GM23338 (cell line): ENCODE data around the gene PLS1. TPM values are rescaled to one million over a fixed set of nuclear protein-coding genes. Genes with fewer than 3 reads are reported as not detected.

ENCODE experiments used
- ATAC-seq: fragments of 200-7000 bp; cut with Tn5 transposase; 3 replicates; pipeline ENCODE4 v1.9.1; 2020
- DNase-seq: peaks from one replicate; pipeline ENCODE4 v3.0.0-alpha.2; 2015; ENCODE audit warnings: low spot score
- H2AFZ ChIP-seq: fragments of 200-600 bp; sonication (generic); 2 replicates; pipeline ENCODE4 v1.8.0; 2016; ENCODE audit warnings: antibody characterized with exemption, mild to moderate bottlenecking, moderate library complexity
- H3F3A ChIP-seq: fragments of 200-600 bp; sonication (generic); replicated peaks from 2 replicates; pipeline ENCODE4 v1.8.0; 2017; ENCODE audit warnings: antibody characterized with exemption, mixed run types, low read depth
- H3K27ac ChIP-seq: fragments of 200-600 bp; sonication (generic); 2 replicates; pipeline ENCODE4 v1.6.1; 2016; ENCODE audit warnings: low read depth
- H3K27me3 ChIP-seq: fragments of 200-600 bp; sonication (generic); 2 replicates; pipeline ENCODE4 v1.8.0; 2016; ENCODE audit warnings: mild to moderate bottlenecking, mixed run types, moderate library complexity; ENCODE audit not compliant: insufficient read depth
- H3K36me3 ChIP-seq: fragments of 200-600 bp; sonication (generic); 2 replicates; pipeline ENCODE4 v1.8.0; 2016; ENCODE audit warnings: mild to moderate bottlenecking; ENCODE audit not compliant: insufficient read depth
- H3K4me1 ChIP-seq: fragments of 200-600 bp; sonication (generic); 2 replicates; pipeline ENCODE4 v1.8.0; 2016; ENCODE audit warnings: mild to moderate bottlenecking, moderate library complexity; ENCODE audit not compliant: insufficient read depth
- H3K4me2 ChIP-seq: fragments of 200-600 bp; sonication (generic); 2 replicates; pipeline ENCODE4 v1.7.1; 2017; ENCODE audit warnings: mixed run types
- H3K4me3 ChIP-seq: fragments of 200-600 bp; sonication (generic); 2 replicates; pipeline ENCODE4 v1.6.1; 2016; ENCODE audit warnings: mixed run types
- H3K79me2 ChIP-seq: fragments of 200-600 bp; sonication (generic); replicated peaks from 2 replicates; pipeline ENCODE4 v1.8.0; 2017; ENCODE audit warnings: mild to moderate bottlenecking; ENCODE audit not compliant: insufficient read depth
- H3K9me2 ChIP-seq: fragments of 200-600 bp; sonication (generic); 2 replicates; pipeline ENCODE4 v1.8.0; 2017; ENCODE audit not compliant: insufficient read depth
- H4K20me1 ChIP-seq: fragments of 200-600 bp; sonication (generic); replicated peaks from 2 replicates; pipeline ENCODE4 v1.8.0; 2017; ENCODE audit warnings: mild to moderate bottlenecking; ENCODE audit not compliant: insufficient read depth
- H3K27ac Mint-ChIP-seq: 2 replicates; pipeline ENCODE4 v1.8.0; 2020; ENCODE audit warnings: inconsistent platforms, mild to moderate bottlenecking, moderate library complexity, mixed read lengths
- H3K27me3 Mint-ChIP-seq: 3 replicates; pipeline ENCODE4 v1.8.0; 2022; ENCODE audit warnings: low read depth, mild to moderate bottlenecking, moderate library complexity, mixed read lengths, inconsistent platforms; ENCODE audit not compliant: insufficient read depth, poor library complexity
- H3K36me3 Mint-ChIP-seq: 3 replicates; pipeline ENCODE4 v1.8.0; 2021; ENCODE audit warnings: low read depth, mild to moderate bottlenecking, inconsistent platforms, moderate library complexity, mixed read lengths
- H3K4me1 Mint-ChIP-seq: 3 replicates; pipeline ENCODE4 v1.8.0; 2020; ENCODE audit warnings: mild to moderate bottlenecking, inconsistent platforms, mixed read lengths
- H3K4me3 Mint-ChIP-seq: 3 replicates; pipeline ENCODE4 v1.8.0; 2021; ENCODE audit warnings: moderate library complexity, mild to moderate bottlenecking, inconsistent platforms, mixed read lengths
- H3K9me3 Mint-ChIP-seq: 3 replicates; pipeline ENCODE4 v1.8.0; 2020; ENCODE audit warnings: moderate library complexity, mild to moderate bottlenecking, inconsistent platforms, mixed read lengths
- CREB1 ChIP-seq: fragments of 250-450 bp; sonication (Bioruptor Pico); IDR thresholded peaks from 2 replicates; pipeline ENCODE4 v1.5.0; 2020; ENCODE audit warnings: low read depth, mild to moderate bottlenecking, moderate library complexity
- CTCF ChIP-seq, 2 experiments: fragments of 200-600 bp in 1 of 2; sonication (generic) in 1 of 2; conservative IDR thresholded peaks; 2 replicates each; pipeline versions ENCODE4 v1.5.1 to v1.6.1; 2016 to 2017; ENCODE audit warnings: antibody characterized with exemption in 2 of 2, low read depth in 2 of 2, mild to moderate bottlenecking in 2 of 2, moderate library complexity in 1 of 2
- ETS1 ChIP-seq: IDR thresholded peaks from 2 replicates; pipeline ENCODE4 v1.6.1; 2016; ENCODE audit warnings: antibody characterized with exemption
- EZH2 ChIP-seq: fragments of 200-600 bp; sonication (generic); IDR thresholded peaks from one replicate; pipeline ENCODE4 v1.8.0; 2017; ENCODE audit warnings: antibody characterized with exemption, mild to moderate bottlenecking, low read depth; ENCODE audit not compliant: unreplicated experiment
- EZH2phosphoT487 ChIP-seq: fragments of 200-600 bp; sonication (generic); IDR thresholded peaks from one replicate; pipeline ENCODE4 v1.8.1; 2018; ENCODE audit warnings: antibody characterized with exemption; ENCODE audit not compliant: unreplicated experiment
- JUNB ChIP-seq: IDR thresholded peaks from one replicate; pipeline ENCODE4 v1.6.1; 2016; ENCODE audit warnings: antibody characterized with exemption; ENCODE audit not compliant: unreplicated experiment
- NANOG ChIP-seq: IDR thresholded peaks from 2 replicates; pipeline ENCODE4 v1.6.1; 2016; ENCODE audit warnings: antibody characterized with exemption, borderline replicate concordance
- ZNF114 ChIP-seq: fragments of 250-450 bp; sonication (Bioruptor Pico); IDR thresholded peaks from 2 replicates; pipeline ENCODE4 v1.5.0; 2020; ENCODE audit warnings: mild to moderate bottlenecking, moderate library complexity
- ZNF462 ChIP-seq: fragments of 250-450 bp; sonication (Bioruptor Pico); IDR thresholded peaks from 2 replicates; pipeline ENCODE4 v1.5.0; 2020; ENCODE audit warnings: mild to moderate bottlenecking, moderate library complexity
- polyA plus RNA-seq: library from polyadenylated mRNA; unstranded; fragments of >200 nt; fragmentation: Nextera tagmentation; extraction: Ambion mirVana; gene quantifications from 2 replicates; pipeline ENCODE4 v1.2.1, GENCODE V29; 2016
- total RNA-seq: library from RNA; depleted of rRNA; stranded (reverse); fragments of >200 nt; shearing (Covaris generic); gene quantifications from 2 replicates; pipeline ENCODE4 v1.2.3, GENCODE V29; 2014

Gene PLS1
- total and polyA plus RNA-seq, 2 experiments from 2014 or later, result 18.4 to 42.2 TPM

- no peak overlapping the region for H2AFZ ChIP-seq
- no peak overlapping the region for H3K27ac Mint-ChIP-seq
- no peaks in the 10 kb centered on the region for H3K27me3 ChIP-seq
- no peaks in the 10 kb centered on the region for H3K79me2 ChIP-seq
- H3K36me3 Mint-ChIP-seq, result no peaks in the 10 kb centered on the region
- H3K27me3 Mint-ChIP-seq, result no peaks in the 10 kb centered on the region
- no peaks in the 10 kb centered on the region for H3K9me3 Mint-ChIP-seq
- H3K4me1 Mint-ChIP-seq, result peaks cover 18% of the 10 kb centered on the region
- DNase-seq (no peak), ATAC-seq (no peak)
- H3F3A ChIP-seq, result no peaks in the 10 kb centered on the region
- peaks cover 6% of the 10 kb centered on the region for H3K4me1 ChIP-seq
- no peak overlapping the region for H3K4me3 ChIP-seq
- 0 out of 2 replicates have a peak, but pooled peaks cover 3% of the 10 kb centered on the region for H4K20me1 ChIP-seq
- H3K4me2 ChIP-seq, result no peak overlapping the region
- TF ChIP-seq ZNF114 (no peak), ZNF462 (CRISPR knock-in tag) (no peak), NANOG (no peak), JUNB (no peak)
- no peaks in the 10 kb centered on the region for H3K9me2 ChIP-seq
- no peak overlapping the region for H3K4me3 Mint-ChIP-seq
- no peak overlapping the region for H3K27ac ChIP-seq
- H3K36me3 ChIP-seq, result no peaks in the 10 kb centered on the region
Measured at GRCh38 chr3:142618917-142619461, 22.8 kb downstream of the PLS1 start.

GRCh38 chr3:142622405-142622804, 26.2 kb downstream of the PLS1 start:
- Histone ChIP-seq H3K9me2 (no peaks in the 10 kb centered on the region), H3K4me2 (no peak overlapping the region), H4K20me1 (peaks cover 3% of the 10 kb centered on the region; the same call in 1 of the 2 replicates), H3K27me3 (no peaks in the 10 kb centered on the region), H3K4me1 (peaks cover 6% of the 10 kb centered on the region), H3K79me2 (no peaks in the 10 kb centered on the region), H3K27ac (no peak overlapping the region), H3K36me3 (no peaks in the 10 kb centered on the region), H3K4me3 (no peak overlapping the region), H3F3A (no peaks in the 10 kb centered on the region), H2AFZ (no peak overlapping the region)
- Mint-ChIP-seq H3K36me3 (no peaks in the 10 kb centered on the region), H3K4me1 (peaks cover 26% of the 10 kb centered on the region), H3K27ac (no peak overlapping the region), H3K27me3 (no peaks in the 10 kb centered on the region), H3K4me3 (no peak overlapping the region), H3K9me3 (no peaks in the 10 kb centered on the region)
- ATAC-seq (no peak), DNase-seq (no peak)
- no peak for TF ChIP-seq ETS1
- TF ChIP-seq NANOG, result no peak
- TF ChIP-seq EZH2phosphoT487, result no peak
- TF ChIP-seq ZNF114, result no peak
- no peak for TF ChIP-seq EZH2
- no peak for TF ChIP-seq CTCF (conservative IDR thresholded peaks at IDR 0.05; ENCODE audit: low read depth in 2 of 2)
- TF ChIP-seq CREB1 (CRISPR knock-in tag), result no peak
